ENCODE results near the gene MTRF1L. TPM values are rescaled to one million over a fixed set of nuclear protein-coding genes. Genes with fewer than 3 reads are reported as not detected.

The MTRF1L gene
- total RNA-seq, 1 experiment from 2014 or later = 30.9 TPM

- Histone ChIP-seq H3K4me1 (ENCODE audit: insufficient read depth, low read length, poor library complexity, severe bottlenecking) (no peaks in the 10 kb centered on the region), H3K9me3 (ENCODE audit: low read depth, low read length, poor library complexity, severe bottlenecking) (no peaks in the 10 kb centered on the region), H3K4me3 (ENCODE audit: low read depth, low read length, poor library complexity, severe bottlenecking) (no peak overlapping the region), H3K27me3 (replicated peaks; ENCODE audit: insufficient read depth, low read depth, low read length, poor library complexity) (no peaks in the 10 kb centered on the region), H3K36me3 (ENCODE audit: insufficient read depth, low read length, poor library complexity, severe bottlenecking) (no peaks in the 10 kb centered on the region), H3K27ac (ENCODE audit: low read depth, low read length, poor library complexity, severe bottlenecking) (no peak overlapping the region)
- no TSS peak for BruUV-seq (replicated peaks)
- DNase-seq (ENCODE audit: low spot score) = no peak
- intact Hi-C loops (cut with micrococcal nuclease; ENCODE audit: unreplicated experiment) = no loop called here
- CTCF ChIA-PET = interaction anchor here (0.5 kb wide), 1 partner anchor 284 kb away, joined by 3 read pairs; no protein-coding TSS in a partner anchor
- no peak for TF ChIP-seq EZH2 (IDR thresholded peaks at IDR 0.05; ENCODE audit: borderline replicate concordance, low read depth, low read length, poor library complexity, severe bottlenecking)
- TF ChIP-seq CTCF (conservative IDR thresholded peaks at IDR 0.05; ENCODE audit: low read depth, low read length) = no peak
- POLR2A ChIA-PET (ENCODE audit: low non-redundant PET) = no interaction called here
These were observed 25.8 kb upstream of the MTRF1L start for GRCh38 chr6:153028286-153028685.

- no peak overlapping the region for H3K4me3 ChIP-seq (ENCODE audit: low read depth, low read length, poor library complexity, severe bottlenecking)
- no peak for DNase-seq (ENCODE audit: low spot score)
- H3K36me3 ChIP-seq (ENCODE audit: insufficient read depth, low read length, poor library complexity, severe bottlenecking) = no peaks in the 10 kb centered on the region
- no peaks in the 10 kb centered on the region for H3K9me3 ChIP-seq (ENCODE audit: low read depth, low read length, poor library complexity, severe bottlenecking)
- ChIA-PET CTCF (no interaction called here), POLR2A (ENCODE audit: low non-redundant PET) (no interaction called here)
- H3K27me3 ChIP-seq (replicated peaks; ENCODE audit: insufficient read depth, low read depth, low read length, poor library complexity) = no peaks in the 10 kb centered on the region
- H3K4me1 ChIP-seq (ENCODE audit: insufficient read depth, low read length, poor library complexity, severe bottlenecking) = no peaks in the 10 kb centered on the region
- TF ChIP-seq EZH2 (IDR thresholded peaks at IDR 0.05; ENCODE audit: borderline replicate concordance, low read depth, low read length, poor library complexity, severe bottlenecking) (no peak), CTCF (conservative IDR thresholded peaks at IDR 0.05; ENCODE audit: low read depth, low read length) (no peak)
- no TSS peak for BruUV-seq (replicated peaks)
- intact Hi-C loops (cut with micrococcal nuclease; ENCODE audit: unreplicated experiment) = loop anchor here (2.0 kb wide), 1 partner anchor 279 kb away; no protein-coding TSS in a partner anchor
- H3K27ac ChIP-seq (ENCODE audit: low read depth, low read length, poor library complexity, severe bottlenecking) = no peak overlapping the region
These were observed 25.0 kb upstream of the MTRF1L start for GRCh38 chr6:153027480-153027879.

- Histone ChIP-seq H3K4me1 (ENCODE audit: insufficient read depth, low read length, poor library complexity, severe bottlenecking) (no peaks in the 10 kb centered on the region), H3K27me3 (replicated peaks; ENCODE audit: insufficient read depth, low read depth, low read length, poor library complexity) (no peaks in the 10 kb centered on the region), H3K27ac (ENCODE audit: low read depth, low read length, poor library complexity, severe bottlenecking) (no peak overlapping the region), H3K9me3 (ENCODE audit: low read depth, low read length, poor library complexity, severe bottlenecking) (no peaks in the 10 kb centered on the region), H3K36me3 (ENCODE audit: insufficient read depth, low read length, poor library complexity, severe bottlenecking) (no peaks in the 10 kb centered on the region), H3K4me3 (ENCODE audit: low read depth, low read length, poor library complexity, severe bottlenecking) (no peak overlapping the region)
- no peak for DNase-seq (ENCODE audit: low spot score)
- TF ChIP-seq EZH2 (IDR thresholded peaks at IDR 0.05; ENCODE audit: borderline replicate concordance, low read depth, low read length, poor library complexity, severe bottlenecking) (no peak), CTCF (conservative IDR thresholded peaks at IDR 0.05; ENCODE audit: low read depth, low read length) (0 out of 2 replicates have a peak, but pooled peaks have one; percentile 7)
- intact Hi-C loops (cut with micrococcal nuclease; ENCODE audit: unreplicated experiment) = loop anchor here (2.0 kb wide), 2 partner anchors 72 to 160 kb away; no protein-coding TSS in a partner anchor
- CTCF ChIA-PET = no interaction called here
- POLR2A ChIA-PET (ENCODE audit: low non-redundant PET) = no interaction called here
- BruUV-seq (replicated peaks) = no TSS peak
These were observed 22.2 kb upstream of the MTRF1L start for GRCh38 chr6:153024709-153025017.

Data from A673 (cell line).